Amniotic stem cell (primary cell): Measurements from ENCODE around the gene UTP18.
"Not testable (repeated sequence)": the region's sequence is repeated elsewhere in the genome, so short reads cannot be mapped to it uniquely, and the experiment has no call there.

Experiments used
- DNase-seq: peaks from one replicate; lab custom pipeline; 2025; lab: John Stamatoyannopoulos, UW

UTP18 gene

DNA sequence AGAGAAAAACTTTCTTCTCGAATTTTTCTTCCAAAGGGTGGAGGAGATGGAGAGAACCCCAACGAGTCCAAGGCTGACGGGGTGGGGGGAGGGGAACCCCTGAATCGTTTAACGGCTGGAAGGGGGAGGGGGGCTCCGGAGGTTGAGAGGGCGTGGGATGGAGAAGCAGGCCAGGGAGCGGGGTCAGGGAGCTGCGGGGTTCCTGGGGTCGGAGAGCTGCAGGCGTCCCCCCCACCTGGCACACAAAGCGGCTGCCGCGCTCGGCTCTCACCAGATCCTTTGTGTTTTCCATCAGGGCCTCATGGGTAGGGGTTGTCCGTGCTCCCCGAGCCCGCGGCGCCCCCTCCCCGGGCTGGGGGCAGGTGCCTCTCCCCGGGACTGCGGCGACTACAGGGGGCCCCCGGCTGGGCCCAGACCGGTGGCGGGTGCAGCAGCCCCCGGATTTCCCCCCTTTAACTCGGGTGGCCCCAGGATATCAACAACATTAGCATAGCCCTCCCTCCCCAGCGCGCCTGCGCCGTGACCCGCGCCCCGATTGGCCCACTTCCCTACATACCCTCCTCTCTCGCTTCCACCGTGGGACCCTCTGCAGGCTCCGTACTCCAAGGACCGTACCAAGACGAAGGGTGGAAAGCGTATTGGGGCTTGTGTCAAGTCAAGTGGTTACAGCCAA, 646 bp upstream of the UTP18 start, which contains the start of gene MBTD1:
Gene MBTD1, minus strand, starts transcription at position 486 of the 673 bp plus-strand sequence. CDS start 34,888 bp downstream, outside the sequence.
- peak; percentile 91 for DNase-seq

DNA sequence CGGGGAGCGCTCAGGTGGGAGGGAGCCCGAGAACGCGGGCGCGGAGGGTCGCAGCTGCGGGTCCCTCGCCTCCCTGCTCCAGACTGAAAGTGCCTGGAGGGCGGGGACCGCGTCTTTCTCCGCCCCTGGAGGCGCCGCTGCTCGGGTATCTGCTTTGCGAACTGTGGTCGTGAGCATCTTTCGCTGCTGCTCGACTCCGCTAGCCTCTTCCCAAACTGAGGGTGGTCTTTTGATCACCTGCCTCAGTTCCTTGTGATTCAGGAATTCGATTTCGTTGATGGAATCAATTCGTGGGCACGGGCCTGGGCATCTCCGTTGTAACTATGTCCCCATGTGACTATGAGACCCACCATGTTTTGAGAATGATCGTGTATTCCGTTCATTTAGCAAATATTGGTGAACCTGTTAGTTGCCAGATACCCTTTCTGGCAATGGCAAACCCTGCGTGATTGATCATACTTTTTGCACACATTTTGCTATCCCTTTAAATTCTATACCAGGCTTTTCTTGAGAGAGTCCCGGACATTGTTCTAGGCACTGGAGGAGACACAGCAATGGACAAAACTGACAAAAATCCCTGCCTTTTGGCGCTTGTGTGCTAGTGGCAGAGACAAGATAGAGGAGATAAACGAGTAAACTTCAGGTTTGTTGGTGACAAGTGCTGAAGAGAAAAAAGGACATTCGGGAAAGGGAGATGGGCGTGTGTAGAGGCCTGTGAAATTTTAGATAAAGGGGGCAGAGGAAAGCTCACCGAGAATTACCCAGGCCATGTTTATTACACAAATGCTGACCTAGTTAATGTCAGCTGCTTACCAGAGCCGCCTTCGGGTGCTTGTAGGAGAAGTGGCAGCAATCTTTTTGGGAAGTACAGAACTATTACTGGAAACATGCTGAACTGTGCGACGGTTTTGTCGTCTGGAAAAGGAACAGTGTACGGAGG, 948 bp downstream of the UTP18 start:
- DNase-seq: no peak

DNA sequence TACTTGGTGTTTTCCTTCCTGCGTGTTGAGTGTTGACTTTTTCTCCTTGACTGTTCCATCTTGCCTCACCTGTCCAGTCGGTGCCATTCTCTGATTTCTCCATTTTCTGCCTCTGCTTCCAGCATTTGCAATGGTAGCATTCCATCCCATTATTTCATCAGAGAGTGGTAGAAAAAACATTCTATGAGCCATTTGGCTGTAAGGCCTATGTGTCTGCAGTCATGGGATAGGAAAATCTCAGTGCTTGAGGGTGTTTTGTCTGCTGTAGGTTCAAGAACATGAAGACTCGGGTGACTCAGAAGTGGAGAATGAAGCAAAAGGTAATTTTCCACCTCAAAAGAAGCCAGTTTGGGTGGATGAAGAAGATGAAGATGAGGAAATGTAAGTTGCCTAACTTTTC, 2.7 kb downstream of the UTP18 start:
- DNase-seq: no peak

DNA sequence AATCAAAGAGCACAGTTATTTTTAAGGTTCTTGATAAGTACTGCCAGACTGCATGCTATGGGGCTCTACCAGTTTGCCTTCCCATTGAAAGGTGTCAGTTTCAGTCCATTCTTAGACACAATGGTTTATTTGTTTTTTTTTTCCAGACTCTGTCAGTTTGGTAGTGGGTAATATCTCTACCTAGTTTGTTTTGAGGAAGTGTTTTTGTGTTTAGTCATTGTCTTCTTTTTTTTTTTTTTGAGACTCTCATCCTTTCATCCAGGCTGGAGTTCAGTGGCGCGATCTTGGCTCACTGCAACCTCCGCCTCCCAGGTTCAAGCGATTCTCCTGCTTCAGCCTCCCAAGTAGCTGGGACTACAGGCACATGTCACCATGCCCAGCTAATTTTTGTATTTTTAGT, 4.1 kb downstream of the UTP18 start:
- not testable (repeated sequence) for DNase-seq

DNA sequence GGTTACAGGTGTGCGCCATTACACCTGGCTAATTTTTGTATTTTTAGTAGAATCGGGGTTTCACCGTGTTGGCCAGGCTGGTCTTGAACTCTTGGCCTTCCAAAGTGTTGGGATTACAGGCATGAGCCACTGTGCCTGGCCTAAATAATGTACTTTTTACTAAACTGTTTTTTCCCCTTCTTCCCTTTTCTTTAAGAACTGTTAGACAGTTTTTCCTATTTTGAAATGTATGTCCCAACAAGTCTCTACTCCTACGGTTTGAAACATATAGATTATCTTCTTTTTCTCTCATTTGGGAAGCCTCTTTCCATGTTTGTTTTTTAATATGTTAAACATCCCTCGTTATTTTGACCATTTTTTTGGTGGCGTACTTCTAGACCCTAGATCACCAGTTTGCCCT, 9.6 kb downstream of the UTP18 start:
- DNase-seq: no peak

DNA sequence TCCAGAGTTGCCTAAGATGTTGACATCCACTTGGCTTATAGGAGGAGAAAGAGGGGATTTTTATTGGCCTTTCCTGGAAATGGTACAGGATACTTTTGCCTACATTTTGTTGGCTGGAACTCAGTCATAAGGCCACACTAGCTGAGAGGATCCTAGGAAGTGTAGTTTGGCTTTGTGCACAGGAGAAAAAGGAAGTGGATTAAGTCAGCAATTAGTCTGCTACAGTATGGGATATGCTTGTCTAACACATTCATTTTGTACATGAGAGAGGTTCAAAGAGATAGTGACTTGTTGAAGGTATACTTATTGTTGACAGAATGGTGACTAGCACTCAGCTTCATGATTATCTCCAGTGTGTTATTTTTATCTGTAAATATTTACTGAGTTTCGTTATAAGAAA, 10.3 kb downstream of the UTP18 start:
- DNase-seq: no peak

DNA sequence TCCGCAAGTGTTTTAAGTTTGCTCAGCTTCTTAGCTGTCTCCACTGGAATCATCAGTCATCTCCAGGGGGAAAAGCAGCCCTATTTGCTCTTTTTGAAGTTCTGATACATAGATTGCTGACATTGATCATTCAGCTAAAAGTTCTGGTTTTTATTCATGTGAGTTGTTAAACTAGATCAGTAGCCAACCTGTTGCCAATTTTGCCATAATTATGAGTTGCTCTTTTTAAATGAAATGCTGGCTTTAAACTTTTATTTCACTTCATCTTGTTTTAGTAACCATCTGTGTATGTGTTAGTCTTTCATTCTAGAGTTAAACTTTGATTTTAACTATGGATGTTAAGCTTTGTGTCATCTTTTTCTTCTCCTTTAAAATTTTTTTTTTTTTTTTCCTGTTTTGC, 12.5 kb downstream of the UTP18 start:
- DNase-seq: no peak

DNA sequence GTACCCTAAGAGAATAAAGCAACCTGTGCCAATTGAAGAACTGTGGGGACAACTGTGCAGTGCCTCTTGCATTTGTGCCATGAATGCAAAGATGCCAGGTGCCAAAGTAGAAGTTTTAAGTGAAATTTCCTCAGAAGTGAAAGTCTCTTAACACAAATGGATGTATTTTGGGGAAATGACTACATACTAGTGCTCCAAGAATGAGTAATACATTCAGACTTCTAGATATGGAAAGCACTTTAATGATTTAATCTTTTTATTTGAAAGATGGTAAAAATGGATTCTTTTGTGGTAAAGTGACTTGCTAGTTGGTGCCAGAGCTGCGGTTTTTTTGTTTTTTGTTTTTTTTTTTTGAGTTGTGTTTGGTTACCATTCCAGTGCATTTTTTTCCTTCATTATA, 15.0 kb downstream of the UTP18 start:
- peak; percentile 63 for DNase-seq

DNA sequence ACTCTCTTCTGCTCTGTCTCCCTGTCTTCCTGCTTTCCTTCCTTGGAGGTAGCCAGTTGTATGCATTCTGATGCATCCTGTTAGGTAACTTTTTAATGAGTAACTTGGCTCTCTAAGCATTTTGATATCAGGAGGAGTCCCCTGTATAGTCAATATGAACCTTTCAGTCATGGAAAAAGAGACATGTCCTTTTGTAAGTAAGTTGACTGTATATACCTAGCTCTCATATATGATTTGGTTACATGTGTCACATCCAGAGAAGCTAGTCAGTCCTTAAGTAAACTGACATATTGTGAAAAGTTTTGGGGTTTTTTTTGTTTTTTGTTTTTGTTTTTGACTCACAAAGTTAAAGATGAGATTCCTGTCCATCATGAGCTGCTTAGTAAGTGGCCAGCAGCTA, 18.8 kb downstream of the UTP18 start:
- no peak for DNase-seq

DNA sequence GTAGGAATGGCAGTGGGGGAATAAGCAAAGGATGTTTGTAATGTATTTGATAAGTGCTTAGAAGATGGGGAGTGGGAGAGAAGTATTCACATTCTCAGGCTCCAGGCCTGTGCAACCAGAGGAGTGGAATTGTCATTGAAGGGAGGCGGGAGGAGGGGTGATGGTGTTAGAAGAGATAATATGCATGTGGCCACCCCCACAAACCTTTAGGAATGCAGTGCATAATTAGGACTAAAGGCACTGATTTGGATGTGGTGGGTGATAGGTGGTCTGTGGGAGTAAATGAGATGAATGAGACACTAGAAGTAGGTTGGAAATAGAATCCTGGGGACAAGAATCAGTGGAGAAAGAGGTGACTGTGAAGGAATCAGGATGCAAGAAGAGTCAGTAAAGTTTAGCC, 27.1 kb downstream of the UTP18 start:
- no peak for DNase-seq

DNA sequence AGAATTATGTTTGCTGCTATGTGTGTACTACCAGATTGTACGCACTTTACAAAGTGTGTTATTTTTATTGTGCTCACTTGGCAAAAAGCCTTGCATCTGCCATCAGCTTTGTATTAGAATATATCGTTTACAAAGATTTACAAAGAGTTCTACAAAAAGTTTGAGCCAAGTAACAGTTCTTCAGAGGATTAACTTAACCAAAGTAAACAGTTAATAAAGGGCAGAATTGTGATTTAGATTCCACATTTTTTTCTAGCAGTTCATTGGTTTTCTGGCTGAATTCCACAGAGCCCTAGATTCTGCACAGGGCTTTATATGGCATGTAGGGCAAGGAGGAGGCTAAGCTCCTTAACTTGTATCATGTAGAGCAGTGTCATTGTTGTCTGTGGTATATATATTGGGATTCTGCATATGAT, 29.4 kb downstream of the UTP18 start:
- no peak for DNase-seq

DNA sequence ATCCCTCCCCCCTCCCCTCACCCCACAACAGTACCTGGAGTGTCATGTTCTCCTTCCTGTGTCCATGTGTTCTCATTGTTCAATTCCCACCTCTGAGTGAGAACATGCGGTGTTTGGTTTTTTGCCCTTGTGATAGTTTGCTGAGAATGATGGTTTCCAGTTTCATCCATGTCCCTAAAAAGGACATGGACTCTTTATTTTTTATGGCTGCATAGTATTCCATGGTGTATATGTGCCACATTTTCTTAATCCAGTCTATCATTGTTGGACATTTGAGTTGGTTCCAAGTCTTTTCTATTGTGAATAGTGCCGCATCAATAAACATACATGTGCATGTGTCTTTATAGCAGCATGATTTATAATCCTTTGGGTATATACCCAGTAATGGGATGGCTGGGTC, 34.0 kb downstream of the UTP18 start:
- DNase-seq: not testable (repeated sequence)

DNA sequence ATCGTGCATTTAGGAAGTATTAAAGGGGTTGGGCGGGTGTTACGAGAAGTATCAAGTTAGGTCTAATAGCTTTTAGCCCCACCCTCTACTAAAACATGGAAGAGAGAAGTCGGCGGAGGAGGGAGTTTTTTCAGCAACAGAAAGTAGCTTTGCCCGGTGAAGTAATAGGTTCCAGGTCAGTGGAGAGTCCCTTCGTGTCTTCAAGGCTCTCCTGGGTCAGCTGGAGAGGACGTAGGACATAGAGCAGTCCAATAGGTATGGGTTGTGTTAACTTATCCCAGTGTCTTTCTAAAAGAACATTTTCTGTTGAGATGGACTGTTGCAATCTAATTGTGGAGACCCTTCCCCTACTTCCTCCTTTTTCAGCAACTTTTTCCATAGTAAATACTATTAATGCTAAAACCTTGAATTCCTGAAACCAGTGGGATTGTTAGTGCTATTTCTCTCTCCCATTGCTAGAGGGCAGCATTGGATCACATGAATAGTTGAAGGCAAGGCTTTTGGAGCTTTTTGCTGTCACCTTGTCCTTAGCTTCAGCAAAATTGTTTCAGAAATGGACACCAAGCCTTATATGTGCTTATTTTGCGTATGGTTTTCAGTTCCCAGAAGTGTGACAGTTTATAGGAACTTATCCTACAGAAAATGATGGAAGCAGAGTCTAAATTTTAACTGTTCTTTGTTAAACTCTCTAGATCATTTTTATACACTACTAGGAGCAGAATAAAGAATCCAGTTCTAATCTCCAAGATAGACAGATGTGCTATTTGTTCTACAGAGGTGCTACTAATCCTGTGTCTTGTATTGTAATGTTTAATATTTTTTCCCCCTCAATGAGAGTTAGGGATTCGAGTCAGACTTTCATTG, 38.4 kb downstream of the UTP18 start:
- no peak for DNase-seq

DNA sequence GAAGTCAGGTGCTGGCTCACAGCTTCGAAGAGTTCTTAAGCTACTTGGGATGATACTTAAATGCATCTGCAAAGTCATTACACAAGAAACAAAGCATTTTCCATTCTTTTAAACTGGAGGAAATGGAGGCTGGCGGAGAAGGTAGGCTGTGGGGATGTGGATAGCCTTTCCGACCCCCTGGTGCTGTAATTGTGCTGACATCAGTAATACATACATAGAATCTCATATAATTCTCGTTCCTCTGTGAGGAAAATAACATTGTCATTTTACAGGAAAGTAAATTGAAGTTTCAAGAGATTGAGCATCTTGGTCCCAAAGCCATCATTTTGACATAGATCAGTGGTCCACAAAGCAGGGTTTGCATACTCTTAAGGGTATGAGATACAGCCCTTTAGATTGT, 39.5 kb downstream of the UTP18 start:
- no peak for DNase-seq

DNA sequence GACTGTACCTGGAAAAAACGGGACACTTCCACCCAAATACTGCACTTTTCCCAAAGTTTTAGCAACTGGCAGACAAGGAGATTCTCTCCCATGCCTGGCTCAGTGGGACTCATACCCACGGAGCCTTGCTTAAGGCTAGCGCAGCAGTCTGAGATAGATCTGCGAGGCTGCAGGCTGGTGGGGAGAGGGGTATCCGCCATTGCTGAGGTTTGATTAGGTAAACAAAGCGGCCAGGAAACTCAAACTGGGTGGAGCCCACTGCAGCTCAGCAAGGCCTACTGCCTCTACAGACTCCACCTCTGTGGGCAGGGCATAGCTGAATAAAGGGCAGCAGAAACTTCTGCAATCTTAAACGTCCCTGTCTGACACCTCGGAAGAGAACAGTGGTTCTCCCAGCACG, 44.8 kb downstream of the UTP18 start:
- DNase-seq: no peak

DNA sequence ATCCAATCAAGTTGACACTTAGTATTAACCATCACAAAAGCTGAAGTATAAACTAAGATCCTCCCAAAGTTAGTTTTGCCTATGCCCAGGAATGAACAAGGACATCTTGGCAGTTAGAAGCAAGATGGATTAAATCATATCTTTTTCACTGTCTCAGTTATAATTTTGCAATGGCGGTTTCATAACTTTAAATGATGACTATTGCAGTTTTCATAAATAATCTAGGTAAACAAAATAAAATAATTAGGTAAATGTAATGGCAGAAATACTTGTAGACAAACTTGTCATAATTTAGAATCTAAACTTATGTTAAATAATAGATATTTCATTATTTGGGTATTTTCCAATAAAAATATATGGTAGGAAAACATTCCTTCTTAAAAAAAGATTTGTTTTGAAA, 51.7 kb downstream of the UTP18 start:
- not testable (repeated sequence) for DNase-seq

DNA sequence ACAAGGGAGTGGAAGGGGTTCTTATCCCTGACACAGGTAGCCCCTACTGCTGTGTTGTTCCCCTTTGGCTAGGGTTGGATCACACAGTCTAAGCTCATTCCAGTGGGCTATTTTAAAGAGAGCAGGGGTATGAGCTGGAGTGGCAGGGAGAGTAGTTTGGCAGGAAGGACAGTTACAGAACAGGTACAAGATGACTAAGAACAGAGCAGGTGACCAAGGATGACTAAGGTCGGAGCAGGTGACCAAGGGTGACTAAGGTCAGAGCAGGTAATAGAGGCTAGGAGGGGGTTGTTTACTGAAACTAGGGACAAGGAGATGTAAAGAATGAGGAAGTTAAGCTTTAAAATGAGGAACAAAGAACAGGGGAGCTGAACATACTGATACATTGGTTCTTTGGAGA, 58.8 kb downstream of the UTP18 start:
- DNase-seq: no peak

DNA sequence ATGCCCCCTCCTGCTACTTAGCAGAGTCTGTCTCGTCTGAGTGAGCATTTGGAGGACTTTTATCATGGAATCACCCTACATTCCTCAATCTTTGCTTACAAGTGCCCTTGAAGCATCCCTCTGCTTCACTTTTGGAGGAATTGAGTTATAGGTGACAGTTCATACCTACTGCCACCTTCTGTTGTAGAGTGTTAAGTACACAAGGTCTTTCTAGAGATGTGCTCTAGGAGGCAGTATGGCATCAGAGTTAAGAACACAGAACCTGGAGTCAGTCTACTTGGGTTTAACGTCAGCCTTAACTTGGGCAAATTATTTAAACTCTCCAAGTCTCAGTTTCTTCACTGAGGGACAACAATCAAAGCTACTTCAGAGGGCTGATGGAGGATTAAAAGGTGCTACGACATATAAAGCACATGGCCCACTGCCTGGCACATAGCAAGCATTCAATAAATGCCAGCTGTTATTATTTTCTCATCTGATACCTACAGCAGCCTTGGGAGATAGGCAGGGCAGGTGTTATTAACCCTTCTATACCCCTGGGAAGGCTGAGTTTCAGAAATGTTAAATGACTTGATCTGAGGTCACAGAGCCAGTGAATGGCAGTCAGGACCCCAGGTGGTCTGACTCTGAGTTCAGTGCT, 62.2 kb downstream of the UTP18 start:
- DNase-seq: no peak

DNA sequence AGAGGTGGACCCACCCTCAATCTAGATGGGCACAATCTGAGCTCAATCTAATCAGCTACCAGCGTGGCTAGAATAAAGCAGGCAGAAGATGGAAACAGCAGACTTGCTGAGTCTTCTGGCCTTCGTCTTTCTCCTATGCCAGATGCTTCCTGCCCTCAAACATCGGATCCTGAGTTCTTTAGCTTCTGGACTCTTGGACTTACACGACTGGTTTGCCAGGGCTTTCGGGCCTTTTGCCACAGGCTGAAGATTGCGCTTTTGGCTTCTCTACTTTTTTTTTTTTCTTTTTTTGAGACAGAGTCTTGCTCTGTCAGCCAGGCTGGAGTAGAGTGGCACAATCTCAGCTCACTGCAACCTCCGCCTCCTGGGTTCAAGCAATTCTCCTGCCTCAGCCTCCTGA, 65.1 kb downstream of the UTP18 start:
- no peak for DNase-seq

DNA sequence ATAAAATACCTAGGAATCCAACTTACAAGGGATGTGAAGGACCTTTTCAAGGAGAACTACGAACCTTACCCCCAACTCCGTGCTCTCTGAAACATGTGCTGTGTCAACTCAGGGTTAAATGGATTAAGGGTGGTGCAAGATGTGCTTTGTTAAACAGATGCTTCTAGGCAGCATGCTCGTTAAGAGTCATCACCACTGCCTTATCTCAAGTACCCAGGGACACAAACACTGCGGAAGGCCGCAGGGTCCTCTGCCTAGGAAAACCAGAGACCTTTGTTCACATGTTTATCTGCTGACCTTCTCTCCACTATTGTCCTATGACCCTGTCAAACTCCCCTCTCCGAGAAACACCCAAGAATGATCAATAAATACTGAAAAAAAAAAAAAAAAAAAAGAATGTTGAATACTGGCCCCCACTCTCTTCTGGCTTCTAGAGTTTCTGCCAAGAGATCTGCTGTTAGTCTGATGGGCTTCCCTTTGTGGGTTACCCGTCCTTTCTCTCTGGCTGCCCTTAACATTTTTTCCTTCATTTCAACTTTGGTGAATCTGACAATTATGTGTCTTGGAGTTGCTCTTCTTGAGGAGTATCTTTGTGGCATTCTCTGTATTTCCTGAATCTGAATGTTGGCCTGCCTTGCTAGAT, 70.6 kb downstream of the UTP18 start:
- DNase-seq: not testable (repeated sequence)

DNA sequence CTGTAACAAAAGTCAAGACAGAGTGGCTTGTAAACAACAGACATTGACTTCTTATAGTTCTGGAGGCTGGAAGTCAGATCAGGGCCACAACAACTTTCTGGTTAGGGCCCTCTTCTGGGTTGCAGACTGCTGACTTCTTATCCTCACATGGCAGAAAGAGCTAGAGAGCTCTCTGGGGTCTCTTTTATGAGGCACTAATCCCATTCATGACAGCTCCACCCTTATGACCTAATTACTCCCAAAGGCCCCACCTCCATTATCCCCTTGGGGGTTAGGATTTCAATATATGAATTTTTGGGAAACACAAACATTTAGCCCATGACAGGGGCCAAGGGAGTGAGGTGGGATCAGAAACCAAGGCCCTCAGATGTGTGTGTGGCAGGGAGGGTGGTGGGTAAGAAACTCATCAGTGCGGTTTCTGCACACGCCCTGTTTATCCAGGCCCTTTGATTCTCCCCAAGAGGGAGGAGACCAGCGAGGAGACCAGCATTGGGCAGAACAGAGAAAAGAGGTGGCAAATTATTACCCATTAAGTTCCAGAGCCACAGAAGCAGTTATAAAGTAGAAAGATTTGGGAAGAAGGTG, 74.8 kb downstream of the UTP18 start:
- no peak for DNase-seq
